C4-2B (cell line): Measurements from ENCODE around the gene TSPAN1.

Experiments used
- H3K27ac ChIP-seq: fragments of 450-650 bp; 2 replicates; pipeline ENCODE4 v1.5.1; 2017
- CTCF ChIP-seq: fragments of 450-650 bp; conservative IDR thresholded peaks from 2 replicates; pipeline ENCODE4 v1.5.1; 2017; ENCODE audit warnings: mild to moderate bottlenecking
- ZFX ChIP-seq: fragments of 450-650 bp; IDR thresholded peaks from 2 replicates; pipeline ENCODE4 v1.6.1; 2017

TSPAN1 gene

GRCh38 chr1:46132529-46133180 lies 42.2 kb upstream of the TSPAN1 start, which contains the start of gene PIK3R3:
Gene PIK3R3 (minus strand): TSS chr1:46132629. CDS start chr1:46131952, 677 bp downstream.
- H3K27ac ChIP-seq: peak within 1 kb of the TSS; percentile 99
- TF ChIP-seq ZFX (no peak), CTCF (no peak)

GRCh38 chr1:46133181-46133658 lies 41.7 kb upstream of the TSPAN1 start:
- TF ChIP-seq ZFX: no peak
- TF ChIP-seq CTCF: no peak
- peak overlapping the region; percentile 99 for H3K27ac ChIP-seq

- TF ChIP-seq CTCF (no peak), ZFX (no peak)
- peak overlapping the region; percentile 99 for H3K27ac ChIP-seq
These were observed 41.0 kb upstream of the TSPAN1 start for GRCh38 chr1:46133781-46134350.

GRCh38 chr1:46134660-46135331 lies 40.1 kb upstream of the TSPAN1 start:
- no peak for TF ChIP-seq CTCF
- TF ChIP-seq ZFX: no peak
- peak overlapping the region; percentile 99; the same call in 1 of the 2 replicates for H3K27ac ChIP-seq

- TF ChIP-seq CTCF (no peak), ZFX (no peak)
- H3K27ac ChIP-seq: no peak overlapping the region
These were observed 38.2 kb upstream of the TSPAN1 start for GRCh38 chr1:46136711-46137110.

GRCh38 chr1:46137916-46138315 lies 37.0 kb upstream of the TSPAN1 start:
- no peak for TF ChIP-seq ZFX
- TF ChIP-seq CTCF: no peak
- no peak overlapping the region for H3K27ac ChIP-seq

GRCh38 chr1:46148318-46148717 lies 26.6 kb upstream of the TSPAN1 start:
- no peak overlapping the region for H3K27ac ChIP-seq
- TF ChIP-seq CTCF (no peak), ZFX (no peak)
